LNCAP (cell line): Measurements from ENCODE around the gene L3MBTL4.

Source experiments
- CTCF ChIP-seq: fragments of 450-650 bp; IDR thresholded peaks from 2 replicates; pipeline ENCODE4 v1.5.1; 2017; ENCODE audit warnings: mild to moderate bottlenecking

The L3MBTL4 gene

GRCh38 chr18:5964596-5964995 lies 450.1 kb downstream of the L3MBTL4 start:
- TF ChIP-seq CTCF = no peak

DNA sequence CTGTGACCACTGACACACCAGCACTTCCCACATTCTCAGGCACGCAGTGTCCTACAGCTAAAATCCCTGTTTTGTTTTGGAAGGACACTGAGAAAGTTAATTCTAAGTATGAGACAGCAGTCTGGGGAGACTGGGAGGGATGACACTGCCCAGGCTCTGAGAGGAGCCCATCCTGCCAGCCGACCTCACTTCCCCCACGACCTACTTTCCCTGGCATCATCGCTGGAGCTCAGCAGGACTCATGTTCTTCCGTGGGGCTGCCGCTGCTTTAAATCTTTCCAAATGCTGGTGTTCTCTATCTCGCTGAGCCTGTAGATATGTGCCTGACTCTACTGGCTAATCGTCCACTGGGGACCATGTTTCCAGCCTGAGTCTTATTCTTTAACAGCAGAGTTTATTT lies 450.6 kb downstream of the L3MBTL4 start:
- no peak for TF ChIP-seq CTCF

DNA sequence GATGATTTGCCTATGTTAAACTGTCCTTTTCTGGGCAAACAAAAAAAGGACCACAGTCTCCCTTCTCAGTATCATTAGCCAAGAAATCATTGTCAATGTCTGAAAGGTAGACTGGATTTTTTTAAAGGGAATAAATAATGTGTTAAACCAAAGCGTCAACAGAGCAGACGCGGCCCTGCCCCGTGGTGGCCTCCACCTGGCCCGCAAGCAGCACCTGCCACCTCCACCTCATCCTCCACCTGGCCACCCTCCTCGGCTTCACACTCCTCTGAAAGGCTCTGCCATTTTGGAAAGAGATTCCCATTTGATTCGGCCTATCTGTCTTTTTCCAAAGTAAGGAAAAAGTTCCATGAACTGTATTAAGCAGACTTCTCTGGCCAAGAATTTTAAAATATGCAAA lies 451.4 kb downstream of the L3MBTL4 start:
- no peak for TF ChIP-seq CTCF

DNA sequence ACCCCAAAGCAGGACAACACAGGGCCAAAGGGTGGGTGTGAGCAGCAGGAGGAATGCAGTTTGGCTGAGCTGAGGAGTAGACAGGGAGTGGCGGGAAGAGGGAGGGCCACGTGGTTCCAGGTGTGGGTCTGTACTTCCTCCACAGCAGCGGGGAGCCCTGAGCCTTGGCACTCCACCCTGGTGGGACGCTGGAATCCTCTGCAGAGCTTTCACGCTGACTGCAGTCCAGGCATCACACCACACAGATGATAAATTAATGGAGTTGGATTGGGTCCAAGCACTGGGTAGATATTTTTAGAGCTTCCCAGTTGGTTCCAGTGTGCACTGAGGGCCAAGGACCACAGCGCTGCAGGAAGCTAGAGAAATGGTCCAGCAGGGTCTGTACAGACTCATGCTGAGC lies 452.3 kb downstream of the L3MBTL4 start:
- TF ChIP-seq CTCF = no peak

GRCh38 chr18:5961828-5962150 lies 452.9 kb downstream of the L3MBTL4 start:
- TF ChIP-seq CTCF = no peak

GRCh38 chr18:5961097-5961827 lies 453.4 kb downstream of the L3MBTL4 start:
- TF ChIP-seq CTCF = no peak

- TF ChIP-seq CTCF = no peak
Observed at GRCh38 chr18:5958822-5959221, 455.9 kb downstream of the L3MBTL4 start.

- no peak for TF ChIP-seq CTCF
Observed at GRCh38 chr18:5955861-5956260, 458.9 kb downstream of the L3MBTL4 start.
